ENCODE measurements around the gene HIP1R.

DNA sequence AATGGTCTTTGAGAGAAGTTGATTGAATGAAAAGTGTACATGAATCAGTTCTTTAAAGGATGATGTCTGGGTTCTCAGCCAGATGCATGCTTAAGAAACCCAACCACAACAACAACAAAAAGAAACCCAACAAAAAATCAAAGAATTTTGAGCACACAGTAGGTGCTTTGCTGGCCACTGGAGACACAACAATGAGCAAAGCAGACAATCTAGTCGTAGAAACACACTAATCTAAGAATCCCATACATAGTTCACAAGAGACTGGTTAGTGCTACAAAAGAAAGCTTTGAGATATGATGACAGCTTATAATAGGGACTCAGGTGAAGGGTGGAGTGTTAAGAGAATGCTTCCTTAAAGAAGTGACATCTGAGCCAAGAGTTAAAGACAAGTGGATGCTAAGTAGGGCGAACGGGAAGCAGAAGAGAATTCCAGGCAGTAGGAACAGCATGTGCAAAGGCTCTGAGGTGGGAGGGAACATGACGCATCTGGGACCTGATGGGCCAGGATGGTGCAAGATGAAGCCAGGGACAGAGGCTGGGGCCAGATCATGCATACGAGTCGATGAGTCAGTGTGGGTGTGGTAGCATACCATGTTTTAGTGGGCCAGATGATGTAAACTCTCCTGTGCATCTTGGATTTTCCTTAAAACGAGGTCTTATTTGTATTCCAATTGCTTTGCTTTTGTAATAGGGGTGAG lies 4.6 kb upstream of the HIP1R start:
- TF ChIP-seq BHLHE40 (IDR thresholded peaks at IDR 0.05; ENCODE audit: low read depth, low read length) = no peak
- TF ChIP-seq, protein P1, sequence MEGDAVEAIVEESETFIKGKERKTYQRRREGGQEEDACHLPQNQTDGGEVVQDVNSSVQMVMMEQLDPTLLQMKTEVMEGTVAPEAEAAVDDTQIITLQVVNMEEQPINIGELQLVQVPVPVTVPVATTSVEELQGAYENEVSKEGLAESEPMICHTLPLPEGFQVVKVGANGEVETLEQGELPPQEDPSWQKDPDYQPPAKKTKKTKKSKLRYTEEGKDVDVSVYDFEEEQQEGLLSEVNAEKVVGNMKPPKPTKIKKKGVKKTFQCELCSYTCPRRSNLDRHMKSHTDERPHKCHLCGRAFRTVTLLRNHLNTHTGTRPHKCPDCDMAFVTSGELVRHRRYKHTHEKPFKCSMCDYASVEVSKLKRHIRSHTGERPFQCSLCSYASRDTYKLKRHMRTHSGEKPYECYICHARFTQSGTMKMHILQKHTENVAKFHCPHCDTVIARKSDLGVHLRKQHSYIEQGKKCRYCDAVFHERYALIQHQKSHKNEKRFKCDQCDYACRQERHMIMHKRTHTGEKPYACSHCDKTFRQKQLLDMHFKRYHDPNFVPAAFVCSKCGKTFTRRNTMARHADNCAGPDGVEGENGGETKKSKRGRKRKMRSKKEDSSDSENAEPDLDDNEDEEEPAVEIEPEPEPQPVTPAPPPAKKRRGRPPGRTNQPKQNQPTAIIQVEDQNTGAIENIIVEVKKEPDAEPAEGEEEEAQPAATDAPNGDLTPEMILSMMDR (conservative IDR thresholded peaks at IDR 0.05; ENCODE audit: low read depth, low read length) = no peak

Measured in IMR-90 (cell line).